MG63 (cell line): Measurements from ENCODE around the gene ATP5F1C. TPM values are rescaled to one million over a fixed set of nuclear protein-coding genes. Genes with fewer than 3 reads are reported as not detected.
A peak's percentile ranks its signal among the peaks of the same experiment; 100 is the strongest.
"Not testable (repeated sequence)": the region's sequence is repeated elsewhere in the genome, so short reads cannot be mapped to it uniquely, and the experiment has no call there.

Experiments
- DNase-seq: peaks from one replicate; pipeline ENCODE4 v3.0.0-alpha.2; 2020
- H3K27me3 ChIP-seq: fragments of 250-450 bp; sonication (Bioruptor Pico); 2 replicates; pipeline ENCODE4 v1.5.1; 2020; ENCODE audit warnings: mild to moderate bottlenecking, moderate library complexity
- H3K36me3 ChIP-seq: fragments of 250-450 bp; sonication (Bioruptor Pico); 2 replicates; pipeline ENCODE4 v1.5.1; 2020; ENCODE audit warnings: mild to moderate bottlenecking, moderate library complexity
- H3K4me3 ChIP-seq: fragments of 250-450 bp; sonication (Bioruptor Pico); 2 replicates; pipeline ENCODE4 v1.5.1; 2020; ENCODE audit warnings: mild to moderate bottlenecking, moderate library complexity
- H3K9me3 ChIP-seq: fragments of 250-450 bp; sonication (Bioruptor Pico); 2 replicates; pipeline ENCODE4 v1.5.1; 2020; ENCODE audit warnings: mild to moderate bottlenecking, moderate library complexity
- total RNA-seq: library from RNA; depleted of rRNA; stranded (reverse); fragments of >200 nt; shearing (Covaris generic); gene quantifications from 2 replicates; pipeline ENCODE4 v1.2.3, GENCODE V29; 2014; ENCODE audit warnings: low replicate concordance

Gene ATP5F1C
- total RNA-seq, 1 experiment from 2014 or later: 516 TPM

DNA sequence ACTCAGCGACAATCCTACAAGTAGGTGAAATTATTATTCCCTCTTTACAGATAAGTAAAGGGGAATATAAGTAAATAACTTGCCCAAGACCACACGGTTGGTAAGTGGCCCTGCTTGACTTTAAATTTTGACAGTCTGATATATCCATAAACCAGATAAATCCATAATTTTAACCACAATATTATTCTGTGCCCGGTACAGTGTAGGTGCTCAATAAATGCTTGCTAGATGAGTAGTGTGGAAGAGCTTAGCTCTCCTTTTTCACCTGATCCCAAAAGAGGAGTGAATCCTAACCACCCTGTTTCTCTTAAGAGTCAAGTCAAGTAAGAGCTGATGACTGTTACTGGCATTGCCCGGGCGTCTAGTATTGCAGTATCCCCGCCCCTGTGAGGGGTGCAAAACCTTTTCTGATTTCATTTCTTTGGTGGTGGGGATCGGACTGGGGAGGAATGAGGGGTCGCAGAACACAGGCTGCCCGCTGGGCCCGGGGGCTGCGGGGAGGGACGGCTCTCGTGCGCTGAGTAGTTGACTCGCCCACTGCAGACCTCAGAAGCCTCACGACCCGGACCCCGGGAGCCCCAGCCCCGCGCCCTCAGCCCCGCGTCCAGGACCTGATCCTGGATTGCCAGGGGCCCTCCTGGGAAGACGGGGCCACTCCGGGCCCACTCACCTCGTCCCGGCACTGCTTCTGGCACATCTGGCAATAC lies 674 bp upstream of the ATP5F1C start:
- DNase-seq: no peak

DNA sequence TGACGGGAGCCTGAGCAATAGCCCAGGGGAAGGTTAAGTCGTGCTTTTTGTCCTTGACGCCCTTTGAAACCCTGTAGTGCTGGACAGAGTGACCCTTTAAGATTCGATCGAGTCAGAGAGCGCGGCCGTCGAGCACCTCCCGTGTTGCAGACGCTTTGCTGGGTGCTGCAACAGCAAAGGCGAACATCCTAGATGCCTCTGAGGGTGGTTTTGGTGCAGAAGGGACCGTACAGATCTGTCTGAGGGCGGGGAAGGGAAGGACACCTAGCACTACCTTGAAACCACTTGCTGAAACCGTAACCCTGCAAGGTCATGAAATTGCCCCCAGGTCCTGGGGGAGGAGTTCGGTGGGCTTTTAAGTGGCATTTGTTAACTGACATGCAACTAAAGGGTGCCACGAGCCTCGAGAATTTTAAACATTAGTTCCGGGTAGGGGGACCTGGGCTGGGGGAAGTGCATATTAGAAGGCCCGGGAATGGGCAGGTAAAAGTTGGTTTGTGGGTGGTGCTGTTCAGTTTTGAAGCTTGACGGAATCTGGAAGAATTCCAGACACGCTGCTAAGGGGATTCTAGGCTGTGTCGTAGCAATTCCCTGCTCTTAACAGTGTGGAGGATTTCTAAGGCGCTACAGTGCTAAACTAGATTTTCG lies 786 bp downstream of the ATP5F1C start:
- H3K4me3 ChIP-seq: peak overlapping the region; percentile 95
- no peaks in the 10 kb centered on the region for H3K27me3 ChIP-seq
- peaks cover 32% of the 10 kb centered on the region for H3K36me3 ChIP-seq
- H3K9me3 ChIP-seq: no peaks in the 10 kb centered on the region
- DNase-seq: no peak

More for the DNA sequence above, 674 bp upstream of the ATP5F1C start:
- peak overlapping the region; percentile 95 for H3K4me3 ChIP-seq
- H3K36me3 ChIP-seq: peaks cover 23% of the 10 kb centered on the region
- H3K9me3 ChIP-seq: no peaks in the 10 kb centered on the region
- no peaks in the 10 kb centered on the region for H3K27me3 ChIP-seq

DNA sequence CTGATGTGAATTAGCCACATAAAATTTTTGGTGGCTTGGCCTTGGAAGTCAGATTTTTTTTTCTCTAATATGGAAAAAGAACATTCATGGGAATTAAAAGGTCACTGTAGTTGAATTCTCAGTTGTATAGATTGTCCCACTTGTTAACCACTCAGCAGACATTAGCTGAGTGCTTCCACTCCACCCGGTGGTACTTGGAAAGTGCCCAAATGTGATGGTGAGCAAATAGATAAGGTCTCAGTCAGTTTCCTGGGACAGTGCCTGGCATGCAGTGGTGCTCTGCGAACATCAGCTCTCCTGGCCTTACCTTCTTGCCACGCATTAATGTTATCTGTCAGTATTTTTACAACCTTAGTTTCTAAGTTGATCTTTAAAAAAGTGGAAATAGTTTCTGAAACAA lies 1.4 kb downstream of the ATP5F1C start:
- Histone ChIP-seq H3K36me3 (peaks cover 32% of the 10 kb centered on the region), H3K9me3 (no peaks in the 10 kb centered on the region), H3K4me3 (peak overlapping the region; percentile 95), H3K27me3 (no peaks in the 10 kb centered on the region)
- peak; percentile 39 for DNase-seq

DNA sequence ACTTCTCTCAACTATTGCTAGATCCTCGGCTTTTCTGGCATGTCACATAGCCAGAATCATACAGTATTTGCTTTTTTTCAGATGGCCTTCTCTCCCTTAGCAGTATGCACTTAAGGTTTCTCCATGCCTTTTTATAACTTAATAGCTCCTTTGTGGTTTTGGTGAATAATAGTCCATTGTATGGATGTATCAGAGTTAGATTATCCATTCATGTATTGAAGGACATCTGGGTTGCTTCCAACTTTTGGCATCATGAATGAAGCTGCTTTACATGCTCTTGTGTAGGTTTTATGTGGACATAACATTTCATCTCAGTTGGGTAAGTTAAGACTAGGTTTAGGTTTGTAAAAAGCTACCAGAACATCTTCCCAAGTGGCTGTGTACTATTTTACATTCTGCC lies 4.6 kb downstream of the ATP5F1C start:
- Histone ChIP-seq H3K36me3 (peaks cover 51% of the 10 kb centered on the region), H3K27me3 (no peaks in the 10 kb centered on the region), H3K4me3 (no peak overlapping the region), H3K9me3 (no peaks in the 10 kb centered on the region)
- DNase-seq: no peak

DNA sequence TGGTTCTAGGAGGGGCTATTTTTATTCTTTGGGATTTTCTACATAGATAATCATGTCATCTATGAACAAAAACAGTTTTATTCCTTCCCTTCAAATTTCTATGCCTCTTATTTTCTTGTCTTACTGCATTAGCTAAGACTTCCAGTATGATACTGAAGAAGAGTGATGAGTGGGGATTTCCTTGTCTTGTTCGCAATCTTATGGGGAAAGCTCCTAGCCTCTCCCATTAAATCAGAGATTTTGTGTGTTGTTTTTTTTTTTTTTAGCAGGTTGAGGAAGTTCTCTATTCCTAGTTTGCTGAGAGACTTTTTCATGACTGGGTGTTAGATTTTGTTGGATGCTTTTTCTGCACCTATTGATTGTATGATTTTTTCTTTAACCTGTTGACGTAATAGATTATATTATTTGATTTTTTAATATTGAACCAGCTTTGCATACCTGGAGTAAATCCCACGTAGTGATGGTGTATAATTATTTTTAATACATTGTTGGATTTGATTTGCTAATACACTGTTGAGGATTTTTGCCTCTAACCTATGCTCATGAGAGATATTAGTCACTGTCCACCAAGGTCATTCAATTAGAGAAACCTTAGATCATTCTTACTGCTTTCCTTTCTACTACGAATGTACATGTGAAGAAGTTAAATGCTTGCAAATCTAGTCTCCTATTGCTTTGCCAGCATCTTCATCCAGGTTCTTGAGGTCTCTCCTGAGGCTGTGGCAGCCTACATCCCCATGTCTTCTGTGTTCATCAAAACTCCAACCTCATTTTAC lies 6.5 kb downstream of the ATP5F1C start:
- peaks cover 66% of the 10 kb centered on the region for H3K36me3 ChIP-seq
- H3K4me3 ChIP-seq: no peak overlapping the region
- DNase-seq: no peak
- no peaks in the 10 kb centered on the region for H3K27me3 ChIP-seq
- H3K9me3 ChIP-seq: no peaks in the 10 kb centered on the region

DNA sequence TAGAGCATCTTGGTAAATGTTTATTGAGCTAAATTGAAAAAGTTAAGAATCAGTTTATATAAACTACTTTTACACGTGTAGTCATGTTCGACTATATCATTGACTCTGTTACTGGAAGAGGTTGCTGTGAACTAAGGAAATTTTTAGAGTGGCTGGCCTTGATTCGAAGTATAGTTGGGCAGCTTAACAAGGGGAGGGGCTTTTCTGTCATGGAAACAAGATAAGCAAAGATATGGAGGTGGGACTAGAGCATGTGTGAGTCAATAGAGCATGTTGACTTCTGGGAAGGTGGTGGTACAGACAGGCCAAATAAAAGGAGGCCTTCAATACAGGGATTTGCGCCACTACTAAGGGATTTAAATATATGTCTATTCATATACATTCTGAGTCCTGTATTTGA lies 7.6 kb downstream of the ATP5F1C start:
- no peak overlapping the region for H3K4me3 ChIP-seq
- H3K27me3 ChIP-seq: no peaks in the 10 kb centered on the region
- no peaks in the 10 kb centered on the region for H3K9me3 ChIP-seq
- peaks cover 67% of the 10 kb centered on the region for H3K36me3 ChIP-seq
- no peak for DNase-seq

DNA sequence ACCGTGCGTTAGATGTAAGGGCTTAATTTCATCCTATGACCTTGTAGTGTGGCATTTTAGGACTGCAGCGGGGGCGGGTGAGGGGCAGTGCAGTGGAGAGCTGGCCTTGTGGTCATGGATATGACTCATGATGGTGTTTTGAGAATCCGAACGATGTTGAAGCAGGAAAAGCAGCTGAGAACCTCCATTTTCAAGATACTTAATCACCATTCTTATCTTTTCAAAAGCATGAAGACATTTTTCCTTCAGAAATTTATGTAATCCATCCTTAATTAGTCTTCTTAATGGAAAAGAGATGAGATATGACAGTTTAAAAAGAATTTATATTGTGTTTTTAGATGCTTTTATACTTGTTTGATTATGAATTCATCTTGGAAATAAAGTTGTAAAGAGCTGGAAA lies 9.6 kb downstream of the ATP5F1C start:
- Histone ChIP-seq H3K4me3 (no peak overlapping the region), H3K36me3 (peaks cover 73% of the 10 kb centered on the region)

DNA sequence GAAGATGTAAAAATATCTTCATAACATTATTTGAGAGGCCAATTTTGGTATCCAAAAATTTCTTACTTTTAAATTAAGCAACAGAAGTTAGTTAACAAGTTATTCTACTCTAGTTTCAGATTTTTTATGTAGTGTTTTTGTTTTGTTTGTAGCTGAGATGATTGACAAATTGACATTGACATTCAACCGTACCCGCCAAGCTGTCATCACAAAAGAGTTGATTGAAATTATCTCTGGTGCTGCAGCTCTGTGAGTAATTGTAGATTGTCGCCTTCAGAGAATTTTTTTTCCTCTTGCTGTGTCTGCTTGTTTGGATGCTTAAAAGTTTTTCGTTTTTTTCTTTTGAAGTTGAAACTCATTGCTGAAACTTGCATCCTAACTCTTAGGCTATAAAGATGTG lies 14.6 kb downstream of the ATP5F1C start:
- no peaks in the 10 kb centered on the region for H3K27me3 ChIP-seq
- H3K4me3 ChIP-seq: no peak overlapping the region
- H3K9me3 ChIP-seq: no peaks in the 10 kb centered on the region
- no peak for DNase-seq
- peaks cover 89% of the 10 kb centered on the region for H3K36me3 ChIP-seq

More for the DNA sequence above, 9.6 kb downstream of the ATP5F1C start:
- no peaks in the 10 kb centered on the region for H3K9me3 ChIP-seq
- peak; percentile 76 for DNase-seq
- H3K27me3 ChIP-seq: no peaks in the 10 kb centered on the region

DNA sequence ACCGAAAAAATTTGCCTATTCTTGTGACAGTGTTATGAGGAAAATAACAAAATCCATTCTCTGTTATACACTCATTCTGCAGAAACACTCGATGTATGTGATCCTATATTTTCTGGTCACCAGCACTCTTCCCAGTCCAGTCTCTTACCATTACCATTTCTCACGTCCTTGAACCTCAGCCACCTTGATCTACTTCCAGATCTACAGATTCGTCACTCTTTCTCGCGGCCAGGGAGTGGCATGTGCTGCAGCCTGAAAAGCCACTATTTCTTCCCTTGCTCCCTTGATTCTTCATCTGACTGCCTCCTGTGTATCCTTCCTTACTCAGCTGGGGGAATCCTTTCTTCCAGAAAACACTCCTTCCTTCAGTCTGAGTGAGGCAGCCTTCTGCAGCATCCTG lies 16.2 kb downstream of the ATP5F1C start:
- H3K36me3 ChIP-seq: peaks cover 78% of the 10 kb centered on the region
- H3K9me3 ChIP-seq: no peaks in the 10 kb centered on the region
- no peaks in the 10 kb centered on the region for H3K27me3 ChIP-seq
- no peak for DNase-seq
- no peak overlapping the region for H3K4me3 ChIP-seq

DNA sequence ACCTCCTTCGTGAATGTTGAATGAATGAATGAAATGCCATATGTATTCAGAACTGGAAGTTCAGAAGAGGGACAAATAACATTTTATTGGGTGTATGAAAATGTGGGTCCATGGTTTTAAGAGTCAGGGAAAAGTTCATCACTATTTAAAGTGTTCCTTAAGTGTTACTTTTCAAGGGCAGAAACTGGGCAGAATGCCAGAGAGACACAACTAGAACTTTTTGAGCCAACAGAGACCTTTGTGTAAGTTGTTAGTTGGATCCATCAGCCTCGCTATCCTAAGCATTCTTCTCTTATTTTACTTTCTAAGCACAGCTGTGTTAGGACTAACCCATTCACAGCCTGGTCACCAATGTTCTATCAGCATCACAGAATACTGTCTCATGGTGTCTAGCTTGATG lies 16.8 kb downstream of the ATP5F1C start:
- DNase-seq: no peak
- Histone ChIP-seq H3K9me3 (no peaks in the 10 kb centered on the region), H3K36me3 (peaks cover 73% of the 10 kb centered on the region), H3K27me3 (no peaks in the 10 kb centered on the region), H3K4me3 (no peak overlapping the region)

DNA sequence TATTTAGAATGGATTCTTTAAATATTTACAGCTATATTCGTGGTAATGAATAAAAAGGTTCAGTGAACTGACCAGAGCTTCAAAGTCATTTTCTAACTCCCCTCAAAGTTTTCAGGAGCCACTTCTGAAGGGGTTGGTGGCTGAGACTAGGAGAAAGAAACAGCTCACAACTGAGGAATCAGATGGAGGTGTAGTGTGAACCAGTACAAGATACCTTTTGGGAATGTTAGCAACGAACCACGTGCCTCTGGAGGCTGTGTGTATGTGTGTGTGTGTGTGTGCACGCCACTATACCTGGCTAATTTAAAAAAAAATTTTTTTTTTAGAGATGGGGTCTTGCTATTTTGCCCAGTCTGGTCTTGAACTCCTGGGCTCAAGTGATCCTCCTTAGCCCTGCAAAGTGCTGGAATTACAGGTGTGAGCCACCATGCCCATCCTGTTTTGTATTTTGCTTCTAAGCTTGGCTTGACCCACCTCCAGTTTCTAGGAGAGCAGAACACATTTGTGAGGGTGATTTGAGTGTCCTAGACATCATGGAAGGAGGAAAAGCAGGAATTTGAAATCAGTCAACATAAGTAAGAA lies 20.8 kb downstream of the ATP5F1C start:
- Histone ChIP-seq H3K4me3 (no peak overlapping the region), H3K9me3 (no peaks in the 10 kb centered on the region), H3K27me3 (no peaks in the 10 kb centered on the region), H3K36me3 (peaks cover 37% of the 10 kb centered on the region)
- no peak for DNase-seq

DNA sequence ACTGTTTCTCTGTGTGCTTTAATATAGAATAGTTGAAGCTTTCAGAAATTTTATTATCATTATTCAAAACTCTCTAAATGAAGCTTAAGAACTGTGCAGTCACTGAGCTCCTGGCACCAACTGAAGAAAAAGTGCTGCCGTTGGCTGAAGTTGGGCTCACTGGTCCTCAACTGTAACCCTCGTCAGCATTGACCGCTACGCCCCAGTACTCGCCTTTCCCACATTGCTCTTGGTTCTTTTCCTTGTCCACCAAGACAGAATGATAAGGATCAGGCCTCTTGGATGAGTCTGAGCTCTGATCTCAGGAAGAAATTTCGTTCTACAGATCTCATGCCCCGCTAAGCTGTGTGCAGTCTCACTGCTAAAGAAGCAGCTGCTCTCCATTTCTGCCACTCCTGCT lies 22.5 kb downstream of the ATP5F1C start:
- no peaks in the 10 kb centered on the region for H3K9me3 ChIP-seq
- H3K27me3 ChIP-seq: no peaks in the 10 kb centered on the region
- DNase-seq: no peak
- peaks cover 20% of the 10 kb centered on the region for H3K36me3 ChIP-seq
- H3K4me3 ChIP-seq: no peak overlapping the region

DNA sequence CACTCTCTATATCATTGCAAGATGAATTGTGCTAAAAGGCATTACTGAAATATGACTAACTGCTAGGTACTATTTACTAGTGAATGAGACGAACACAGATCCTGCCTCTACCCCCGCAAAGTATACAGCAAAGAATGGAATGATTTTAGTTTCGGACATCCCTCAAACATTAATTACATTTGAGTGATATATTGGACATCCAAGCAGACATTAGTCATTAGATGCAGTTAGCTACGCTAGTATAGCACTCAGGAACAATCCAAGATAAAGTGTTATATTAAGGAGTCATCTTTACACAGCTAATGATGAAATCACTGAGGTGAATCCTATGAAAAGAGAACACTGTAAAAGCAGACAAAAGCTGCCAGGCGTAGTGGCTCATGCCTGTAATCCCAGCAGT lies 23.0 kb downstream of the ATP5F1C start:
- H3K9me3 ChIP-seq: no peaks in the 10 kb centered on the region
- no peak for DNase-seq
- H3K36me3 ChIP-seq: peaks cover 17% of the 10 kb centered on the region
- no peaks in the 10 kb centered on the region for H3K27me3 ChIP-seq
- no peak overlapping the region for H3K4me3 ChIP-seq

DNA sequence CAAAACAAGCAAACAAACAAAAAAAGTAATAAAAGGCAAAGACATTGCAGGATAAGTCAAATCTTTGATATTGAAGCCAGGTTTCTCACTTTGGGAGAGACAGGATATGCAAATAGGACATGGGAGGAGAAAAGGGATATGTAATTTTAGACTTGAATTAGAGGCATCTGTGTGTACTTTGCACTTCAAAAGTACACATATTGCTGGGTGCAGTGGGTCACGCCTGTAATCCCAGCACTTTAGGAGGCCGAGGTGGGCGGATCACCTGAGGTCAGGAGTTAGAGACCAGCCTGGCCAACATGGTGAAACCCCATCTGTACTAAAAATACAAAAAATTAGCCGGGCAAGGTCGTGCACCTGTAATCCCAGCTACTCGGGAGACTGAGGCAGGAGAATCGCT lies 23.8 kb downstream of the ATP5F1C start:
- H3K4me3 ChIP-seq, H3K27me3 ChIP-seq, DNase-seq, H3K9me3 ChIP-seq: not testable (repeated sequence)
- H3K36me3 ChIP-seq: peaks cover 12% of the 10 kb centered on the region

DNA sequence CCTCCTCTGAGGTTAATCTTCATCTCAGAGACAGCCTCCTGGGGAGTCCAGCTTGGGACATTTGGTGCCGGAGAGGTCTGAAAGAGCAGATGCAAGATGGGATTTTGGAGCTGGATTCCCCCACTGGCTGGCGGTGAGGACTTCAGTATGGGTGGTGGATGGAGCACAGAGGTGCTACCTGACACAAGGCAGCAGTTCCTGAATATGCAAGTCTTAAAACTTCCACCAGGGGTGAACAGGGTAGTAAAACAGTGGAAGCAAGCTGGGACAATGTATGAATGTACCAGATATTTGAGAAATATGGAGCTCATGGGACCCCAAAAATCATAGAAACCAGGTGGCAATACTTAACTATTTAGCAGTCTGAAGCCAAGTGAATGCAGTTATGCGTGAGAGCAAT lies 25.5 kb downstream of the ATP5F1C start:
- no peak overlapping the region for H3K4me3 ChIP-seq
- no peaks in the 10 kb centered on the region for H3K27me3 ChIP-seq
- H3K9me3 ChIP-seq: no peaks in the 10 kb centered on the region
- H3K36me3 ChIP-seq: no peaks in the 10 kb centered on the region
- no peak for DNase-seq

DNA sequence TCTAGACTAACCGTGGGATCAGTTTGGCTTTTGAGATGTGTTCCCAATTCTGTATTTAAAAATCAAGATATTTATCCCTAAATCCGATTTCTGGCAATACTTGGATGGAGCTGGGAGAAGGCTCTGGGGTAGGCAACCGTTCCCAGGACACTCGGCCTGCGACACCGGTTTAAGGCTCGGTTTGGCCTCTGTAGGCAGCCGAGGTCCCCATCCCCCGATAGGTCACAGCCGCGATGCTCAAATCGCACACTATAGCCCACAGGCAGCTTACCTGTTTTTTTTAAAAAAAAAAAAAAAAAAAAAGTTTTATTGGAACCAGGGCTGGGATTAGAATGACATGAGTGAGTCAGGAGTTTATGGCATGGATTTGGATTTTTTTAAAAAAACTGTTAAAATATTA lies 29.6 kb downstream of the ATP5F1C start:
- Histone ChIP-seq H3K36me3 (no peaks in the 10 kb centered on the region), H3K9me3 (no peaks in the 10 kb centered on the region), H3K27me3 (no peaks in the 10 kb centered on the region), H3K4me3 (peak overlapping the region; percentile 75)
- DNase-seq: no peak

DNA sequence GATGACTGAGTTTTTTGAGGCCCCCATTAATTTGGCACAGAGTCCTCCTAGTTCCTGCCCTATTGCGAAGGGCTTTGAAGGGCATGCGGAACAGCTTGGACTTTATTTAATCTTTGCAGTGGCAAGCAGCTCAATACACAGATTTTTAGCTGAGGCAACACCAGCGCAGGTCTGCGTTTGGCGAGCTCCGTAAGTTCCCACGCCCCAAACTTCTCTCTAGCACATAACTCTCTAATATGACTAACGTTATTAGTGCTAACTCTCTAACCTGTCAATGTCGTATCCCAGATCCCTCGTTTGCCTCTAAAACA lies 30.0 kb downstream of the ATP5F1C start:
- Histone ChIP-seq H3K36me3 (no peaks in the 10 kb centered on the region), H3K9me3 (no peaks in the 10 kb centered on the region), H3K4me3 (peak overlapping the region; percentile 75), H3K27me3 (no peaks in the 10 kb centered on the region)
- DNase-seq: no peak
